Fibroblast of peridontal ligament (primary cell): ENCODE data around the gene KCTD12.
"Not testable (repeated sequence)": the region's sequence is repeated elsewhere in the genome, so short reads cannot be mapped to it uniquely, and the experiment has no call there.

Source experiments
- DNase-seq: peaks from one replicate; pipeline ENCODE4 v3.0.0-alpha.2; 2010; ENCODE audit errors: extremely low read depth

KCTD12 gene

DNA sequence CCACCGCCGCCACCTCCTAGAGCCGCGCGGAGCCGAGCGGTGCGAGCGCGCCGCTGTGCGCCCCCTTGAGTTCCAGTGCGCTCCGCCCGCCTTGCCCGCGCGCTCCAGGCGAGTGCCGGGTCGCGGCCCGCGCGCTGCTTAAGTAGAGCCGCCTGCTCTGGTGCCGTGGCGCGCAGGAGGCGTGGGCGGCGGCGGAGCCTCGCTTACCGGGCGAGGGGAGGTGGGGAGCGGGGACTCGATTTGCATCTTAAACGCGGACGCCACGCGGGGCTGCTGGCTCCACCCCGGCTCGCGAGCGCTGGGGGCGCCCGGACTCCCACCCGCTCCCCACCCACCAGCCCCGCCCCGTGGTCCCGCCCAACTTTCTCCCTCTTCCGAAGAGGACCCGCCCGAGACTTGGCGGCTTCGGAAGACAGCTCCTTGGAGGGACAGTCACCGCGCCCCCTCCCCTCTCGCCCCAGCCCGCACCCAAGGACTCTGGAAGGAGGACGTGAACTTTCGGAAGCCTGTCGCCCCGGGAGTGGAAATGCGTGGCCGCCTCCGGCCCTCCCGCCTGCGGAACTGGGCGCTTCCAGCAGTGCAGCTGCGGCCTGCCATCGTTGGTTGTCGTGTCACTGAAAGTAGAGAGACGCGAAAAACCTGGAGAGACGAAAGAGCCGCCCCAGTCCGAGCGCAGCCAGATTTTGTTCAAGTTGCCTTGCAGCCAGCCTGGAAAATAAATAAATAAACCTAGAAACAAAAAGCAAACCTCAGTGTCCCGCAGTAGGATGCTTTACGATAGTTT is at the start of gene KCTD12:
Gene KCTD12, minus strand, starts transcription at position 114 of the 784 bp plus-strand sequence. CDS start 257 bp downstream, outside the sequence.
- DNase-seq, result peak; percentile 84

DNA sequence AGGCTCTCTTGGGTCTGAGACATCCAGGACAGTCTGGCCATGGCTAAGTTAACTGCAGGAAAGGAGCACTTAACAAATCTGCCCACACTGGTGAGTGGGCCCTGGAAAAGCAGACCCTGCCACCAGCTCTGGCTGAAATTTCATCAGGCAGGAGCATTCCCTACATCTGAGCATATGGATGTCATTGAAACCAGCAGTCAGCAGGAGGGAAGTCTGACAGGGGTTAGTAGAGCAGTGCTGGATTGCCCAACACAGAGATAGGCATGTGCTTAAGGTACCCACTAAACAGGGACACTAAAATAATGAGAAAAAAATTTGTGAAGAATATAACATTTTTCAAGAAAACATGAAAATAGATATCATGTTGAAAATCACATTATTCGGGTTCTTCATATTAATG is 48.5 kb upstream of the KCTD12 start:
- DNase-seq, result peak; percentile 21

DNA sequence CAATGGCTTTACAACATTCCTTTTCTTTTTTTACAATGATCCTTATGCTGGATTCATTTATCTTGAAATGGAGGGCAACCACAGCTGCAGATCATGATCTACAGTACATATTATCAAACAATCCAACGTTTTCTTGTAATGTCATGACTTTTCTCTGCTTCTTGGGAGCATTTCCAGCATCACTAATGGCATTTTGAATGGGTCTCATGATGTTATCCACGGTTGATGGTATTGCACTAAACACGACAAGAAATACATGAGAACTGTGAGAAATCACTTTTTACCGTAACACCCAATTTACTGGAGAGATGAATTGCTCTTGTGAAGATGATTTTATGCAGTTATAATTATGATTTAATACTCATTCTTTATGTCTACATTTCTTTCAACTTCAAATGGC is 45.9 kb upstream of the KCTD12 start:
- DNase-seq, result no peak

DNA sequence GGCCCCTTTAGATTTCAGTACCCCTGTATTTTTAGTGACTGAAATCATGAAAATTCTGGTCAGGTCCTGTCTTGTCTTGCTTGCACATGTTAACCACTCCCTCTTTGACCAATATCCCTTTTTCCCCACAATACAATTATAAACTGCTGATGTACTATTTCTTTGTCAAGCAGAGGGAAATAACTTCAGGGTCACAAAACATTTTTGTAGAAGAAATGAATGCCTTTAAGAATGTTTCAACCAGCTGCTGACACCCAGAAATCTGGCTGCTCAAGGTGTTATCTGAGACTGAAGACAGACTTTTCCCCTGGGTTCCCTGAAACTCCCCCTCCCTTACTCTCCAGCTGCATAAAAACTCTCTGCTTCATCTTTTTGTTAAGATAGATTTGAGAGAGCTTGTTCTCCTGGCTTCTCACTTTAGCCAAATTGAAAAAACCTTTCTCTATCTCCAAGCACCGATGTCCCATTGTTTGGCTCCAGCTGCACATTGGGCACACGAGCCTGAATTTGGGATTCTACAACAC is 43.7 kb upstream of the KCTD12 start:
- no peak for DNase-seq

DNA sequence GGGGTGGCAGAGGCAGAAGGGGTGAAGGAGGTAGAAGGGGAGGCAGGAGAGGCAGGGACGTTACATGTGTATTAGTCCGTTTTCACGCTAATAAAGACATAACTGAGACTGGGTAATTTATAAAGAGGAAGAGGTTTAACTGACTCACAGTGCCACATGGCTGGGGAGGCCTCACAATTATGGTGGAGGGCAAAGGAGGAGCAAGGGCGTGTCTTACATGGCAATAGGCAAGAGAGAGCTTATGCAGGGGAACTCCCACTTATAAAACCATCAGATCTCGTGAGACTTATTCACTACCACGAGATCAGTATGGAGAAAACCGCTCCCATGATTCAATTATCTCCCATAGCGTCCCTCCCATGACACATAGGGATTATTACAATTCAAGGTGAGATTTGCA is 43.1 kb upstream of the KCTD12 start:
- no peak for DNase-seq

DNA sequence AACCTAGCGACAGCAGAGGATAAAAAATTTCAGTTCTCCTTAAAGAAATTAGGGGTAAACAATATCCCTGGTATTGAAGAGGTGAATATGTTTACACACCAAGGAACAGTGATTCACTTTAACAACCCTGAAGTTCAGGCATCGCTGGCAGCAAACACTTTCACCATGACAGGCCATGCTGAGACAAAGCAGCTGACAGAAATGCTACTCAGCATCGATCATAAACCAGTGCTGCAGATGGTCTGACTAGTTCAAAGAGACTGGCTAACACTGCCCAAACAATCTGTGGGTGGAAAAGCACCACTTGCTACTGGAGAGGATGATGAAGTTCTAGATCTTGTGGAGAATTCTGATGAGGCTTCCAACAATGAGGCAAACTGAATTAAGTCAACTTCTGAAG is 42.3 kb upstream of the KCTD12 start:
- no peak for DNase-seq

DNA sequence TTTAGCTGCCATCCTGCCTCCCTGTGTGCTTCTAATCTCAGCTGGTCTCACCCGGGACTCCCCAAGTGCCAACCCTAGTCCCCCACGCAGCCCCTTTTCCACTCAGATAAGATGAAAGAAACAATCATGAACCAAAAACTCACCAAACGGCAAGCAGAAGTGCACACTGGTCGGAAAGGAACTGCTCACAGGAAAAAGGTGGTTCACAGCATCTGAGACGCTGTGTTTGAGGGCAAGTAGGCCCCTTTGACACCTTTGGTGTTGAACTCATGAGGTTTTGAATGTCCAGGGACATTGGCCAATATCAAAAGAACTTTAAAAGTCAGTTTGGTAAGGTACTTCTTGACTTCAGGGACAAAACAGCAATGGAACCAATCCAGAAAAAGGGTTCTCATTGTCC is 41.8 kb upstream of the KCTD12 start:
- DNase-seq, result no peak

DNA sequence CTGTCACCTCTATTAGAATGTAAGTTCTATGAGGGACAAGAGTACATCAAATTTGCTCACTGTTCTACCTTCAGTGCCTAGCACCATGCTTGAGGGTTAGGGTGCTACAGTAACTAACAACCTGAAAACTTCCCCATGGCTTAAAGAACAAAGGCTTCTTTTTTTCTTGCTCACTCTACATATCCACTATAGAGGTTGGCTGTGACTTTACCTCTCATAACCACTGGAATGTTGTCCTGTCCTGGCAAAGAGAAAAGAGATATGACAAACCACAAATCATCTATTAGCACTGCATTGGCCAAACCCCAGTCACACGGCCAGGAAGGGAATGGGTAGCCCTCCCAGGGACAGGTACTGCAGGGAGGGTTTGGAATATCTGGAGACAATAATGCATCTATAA is 38.9 kb upstream of the KCTD12 start:
- DNase-seq, result no peak

DNA sequence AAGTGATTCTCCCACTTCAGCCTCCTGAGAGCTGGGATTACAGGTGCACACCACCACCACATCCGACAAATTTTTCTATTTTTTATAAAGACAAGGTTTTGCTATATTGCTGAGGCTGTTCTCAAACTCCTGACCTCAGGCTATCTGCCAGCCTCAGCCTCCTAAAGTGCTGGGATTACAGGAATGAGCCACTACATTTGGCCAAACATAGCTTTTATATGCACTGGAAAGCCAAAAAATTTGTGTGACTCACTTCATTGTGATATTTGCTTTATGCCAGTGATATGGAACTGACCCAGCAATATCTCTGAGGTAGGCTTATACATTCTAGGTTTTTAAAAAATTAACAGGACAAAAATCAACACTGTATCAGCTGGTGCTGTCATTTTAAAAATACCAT is 35.3 kb upstream of the KCTD12 start:
- peak; percentile 58 for DNase-seq

DNA sequence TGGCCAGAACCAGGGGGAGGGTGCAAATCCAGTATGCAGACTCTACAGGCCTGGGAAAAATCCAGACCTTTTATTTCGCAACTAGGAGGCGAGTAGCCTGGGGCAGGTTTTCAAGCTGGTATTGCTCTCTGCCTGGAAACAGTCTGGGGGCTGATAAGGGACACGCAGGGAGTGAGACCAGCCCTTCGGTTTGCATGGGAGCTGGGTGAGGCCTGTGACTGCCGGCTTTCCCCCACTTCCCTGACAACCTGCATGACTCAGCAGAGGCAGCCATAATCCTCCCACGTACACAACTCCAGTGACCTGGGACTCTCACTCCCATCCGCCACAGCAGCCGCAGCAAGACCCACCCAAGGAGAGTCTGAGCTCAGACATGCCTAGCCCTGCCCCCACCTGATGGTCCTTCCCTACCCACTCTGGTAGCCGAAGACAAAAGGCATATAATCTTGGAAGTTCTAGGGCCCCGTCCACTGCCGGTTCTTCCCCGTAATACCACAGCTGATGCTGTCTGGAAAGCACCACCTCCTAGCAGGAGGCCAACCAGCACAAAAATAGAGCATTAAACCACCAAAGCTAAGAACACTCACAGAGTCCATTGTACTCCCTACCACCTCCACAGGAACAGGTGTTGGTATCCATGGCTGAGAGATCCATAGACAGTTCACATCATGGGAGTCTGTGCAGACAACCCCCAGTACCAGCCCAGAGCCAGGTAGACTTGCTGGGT is 31.7 kb upstream of the KCTD12 start:
- DNase-seq, result peak; percentile 18

DNA sequence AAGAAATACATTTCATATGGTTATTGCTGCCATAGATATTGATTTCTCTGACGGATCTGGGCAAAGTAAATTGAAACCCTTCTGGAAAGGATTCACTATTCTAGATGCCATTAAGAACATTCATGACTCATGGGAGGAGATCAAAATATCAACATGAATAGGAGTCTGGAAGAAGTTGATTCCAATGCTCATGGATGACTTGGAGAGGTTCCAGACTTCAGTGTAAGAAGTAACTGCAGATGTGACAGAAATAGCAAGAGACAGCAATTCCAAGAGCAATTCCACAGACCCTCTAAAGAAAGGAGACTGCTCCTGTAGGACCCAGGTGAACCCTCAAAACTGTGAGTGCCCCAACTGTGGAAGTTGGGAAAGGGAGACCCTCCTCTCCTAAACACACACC is 30.9 kb upstream of the KCTD12 start:
- peak; percentile 59 for DNase-seq

DNA sequence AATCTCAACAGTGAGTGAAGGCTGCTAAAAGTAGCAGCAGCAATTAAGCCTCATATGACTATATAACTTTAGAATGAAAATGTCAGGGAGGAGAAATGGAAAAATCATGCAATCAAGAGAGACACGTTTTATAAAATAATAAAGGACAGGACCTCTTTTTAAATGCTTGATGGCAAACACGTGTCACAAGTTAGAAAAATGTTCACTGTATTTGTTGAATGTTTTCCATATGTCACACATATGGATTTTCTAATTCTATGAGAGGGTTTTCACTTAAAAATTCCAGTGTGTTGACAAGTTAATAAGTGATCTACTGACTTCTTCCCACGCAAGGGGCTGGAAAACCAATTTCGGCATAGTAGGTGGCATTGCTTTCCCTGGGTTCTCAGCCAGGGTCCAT is 27.7 kb upstream of the KCTD12 start:
- no peak for DNase-seq

DNA sequence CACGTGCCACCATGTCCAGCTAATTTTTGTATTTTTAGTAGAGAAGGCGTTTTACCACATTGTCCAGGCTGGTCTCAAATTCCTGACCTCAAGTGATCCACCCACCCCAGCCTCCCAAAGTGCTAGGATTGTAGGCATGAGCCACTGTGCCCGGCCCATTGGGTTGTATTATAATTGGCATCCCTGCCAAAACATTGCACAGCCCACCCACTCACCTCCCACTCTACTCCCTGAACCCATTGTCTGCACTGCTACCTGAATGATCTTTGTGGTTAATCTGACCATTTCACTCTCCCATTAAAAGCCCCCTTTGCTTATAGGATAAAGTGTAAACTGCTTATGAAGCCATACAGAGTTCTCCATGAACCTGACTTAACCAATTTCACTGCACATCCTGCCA is 26.3 kb upstream of the KCTD12 start:
- DNase-seq, result no peak

DNA sequence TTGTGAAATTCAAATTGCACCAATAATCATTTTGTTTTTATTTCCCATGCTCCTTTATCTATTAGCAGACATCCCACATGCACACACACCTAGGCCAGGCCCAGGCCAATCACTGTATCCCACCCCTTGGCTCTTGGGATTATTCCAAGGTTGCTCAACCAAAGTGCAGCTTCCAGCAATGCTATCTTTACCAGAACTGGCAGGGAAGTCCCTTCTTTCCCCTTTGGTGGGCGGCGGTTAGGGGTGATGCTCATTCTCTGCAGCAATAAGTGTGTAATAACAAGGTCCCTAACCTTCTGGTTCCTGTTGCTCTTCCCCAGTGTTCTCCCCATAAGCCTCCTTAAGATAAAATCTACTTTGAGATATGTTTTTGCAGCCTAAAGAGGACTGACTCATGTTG is 18.3 kb upstream of the KCTD12 start:
- DNase-seq, result no peak

DNA sequence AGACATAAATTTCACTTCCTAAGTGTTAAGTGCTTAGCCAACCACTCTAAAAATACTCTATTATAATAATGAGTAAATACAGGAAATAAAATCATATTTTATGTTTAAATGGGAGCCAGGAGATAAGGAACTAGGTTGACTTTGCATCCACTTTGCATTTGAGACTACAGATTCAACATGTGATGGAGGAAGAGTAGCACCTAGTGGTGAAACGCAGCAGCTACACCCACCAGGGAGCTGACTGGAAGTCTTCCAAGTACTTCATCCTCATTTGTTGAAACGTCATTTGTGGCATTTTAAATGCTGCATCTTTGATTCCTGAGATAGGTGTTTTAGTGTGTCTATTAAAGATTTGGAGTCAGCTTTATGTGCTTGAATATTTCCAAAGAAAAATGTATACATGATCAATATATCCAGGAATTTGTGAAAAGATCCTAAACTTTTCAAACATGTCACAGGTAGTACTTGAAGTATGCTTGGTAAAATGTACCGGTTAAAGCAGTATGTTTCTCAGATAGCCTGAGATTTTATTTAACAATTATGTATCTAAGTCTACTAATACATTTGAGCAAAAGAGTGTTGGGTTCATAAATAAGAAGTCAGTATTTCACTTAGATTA is 17.4 kb upstream of the KCTD12 start:
- DNase-seq, result peak; percentile 90

DNA sequence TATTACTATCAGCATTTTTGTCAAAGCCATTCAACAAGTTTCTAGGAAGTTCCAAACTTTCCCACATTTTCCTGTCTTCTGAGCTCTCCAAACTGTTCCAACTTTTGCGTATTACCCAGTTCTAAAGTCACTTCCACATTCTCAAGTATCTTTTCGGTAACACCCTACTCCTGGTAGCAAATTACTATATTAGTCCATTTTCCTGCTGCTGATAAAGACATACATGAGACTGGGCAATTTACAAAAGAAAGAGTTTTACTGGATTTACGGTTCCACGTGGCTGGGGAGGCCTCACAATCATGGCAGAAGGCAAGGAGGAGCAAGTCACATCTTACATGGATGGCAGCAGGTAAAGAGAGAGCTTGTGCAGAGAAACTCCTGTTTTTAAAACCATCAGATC is 12.9 kb upstream of the KCTD12 start:
- DNase-seq, result not testable (repeated sequence)

DNA sequence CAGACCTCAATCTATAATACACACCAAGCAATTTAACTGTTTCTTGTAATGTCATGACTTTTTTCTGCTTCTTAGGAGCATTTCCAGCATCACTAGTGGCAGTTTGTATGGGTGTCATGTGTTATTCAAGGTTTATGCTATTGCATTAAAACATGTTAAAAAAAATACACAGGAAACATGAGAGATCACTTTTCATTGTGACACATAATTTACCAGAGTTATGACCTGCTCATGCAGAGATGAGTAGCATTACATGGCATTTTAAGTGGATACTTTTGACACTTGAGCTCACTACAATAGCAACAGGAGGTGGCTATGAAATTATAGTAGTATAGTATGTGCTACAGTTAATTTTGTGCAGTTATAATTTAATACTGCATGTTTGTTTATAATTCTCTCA is 11.0 kb upstream of the KCTD12 start:
- DNase-seq, result not testable (repeated sequence)

DNA sequence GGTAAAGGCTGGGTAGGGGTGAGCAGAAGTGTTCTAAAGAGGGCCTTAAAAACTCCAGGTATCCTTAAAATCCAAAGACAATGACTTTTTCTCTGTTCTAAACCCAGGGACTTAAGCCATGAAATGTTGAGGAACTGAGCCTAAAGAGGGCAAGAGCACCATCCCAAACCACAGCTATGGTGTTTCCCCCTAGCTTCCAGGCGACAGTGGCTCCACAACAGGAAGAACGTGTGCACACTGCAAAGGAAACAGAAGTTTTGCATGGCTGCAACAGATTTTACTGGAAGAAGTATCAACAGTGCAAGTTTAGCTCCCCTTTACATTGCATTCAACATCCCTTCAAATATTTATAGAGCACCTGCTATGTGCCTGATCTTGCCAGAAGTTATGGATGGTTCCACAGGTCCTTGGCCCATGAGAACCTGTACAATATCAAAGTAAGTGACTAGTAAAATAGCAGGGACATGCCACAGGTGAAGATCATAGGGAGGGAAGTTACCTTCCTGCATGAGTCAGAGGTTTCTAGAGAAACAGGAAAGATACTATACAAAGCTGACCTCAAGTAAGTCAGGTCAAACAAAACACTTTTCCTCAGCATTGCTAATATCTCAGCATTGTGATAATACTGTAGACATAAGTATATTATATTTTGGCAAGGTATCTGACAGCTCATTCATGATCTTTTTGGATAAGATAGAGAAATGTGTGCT is 8.4 kb upstream of the KCTD12 start:
- DNase-seq, result no peak

DNA sequence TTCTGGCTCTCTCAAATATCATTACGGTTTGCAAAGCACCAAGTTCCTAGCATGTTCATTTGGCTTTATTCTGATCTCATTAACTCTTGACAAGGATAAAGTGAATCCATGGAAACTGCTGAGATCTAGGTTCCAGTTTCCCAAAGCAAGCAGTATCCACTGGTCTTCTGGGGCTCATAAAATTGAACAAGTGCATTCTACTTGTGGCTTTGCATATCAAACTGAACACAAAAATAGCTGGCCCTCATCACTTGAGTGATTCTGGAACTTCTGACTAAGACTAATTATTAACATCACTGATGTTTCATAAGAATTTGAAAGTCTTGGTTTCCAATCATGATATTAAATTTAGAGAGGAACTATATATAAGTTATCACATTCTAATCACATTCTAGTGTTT is 6.3 kb upstream of the KCTD12 start:
- DNase-seq, result no peak

DNA sequence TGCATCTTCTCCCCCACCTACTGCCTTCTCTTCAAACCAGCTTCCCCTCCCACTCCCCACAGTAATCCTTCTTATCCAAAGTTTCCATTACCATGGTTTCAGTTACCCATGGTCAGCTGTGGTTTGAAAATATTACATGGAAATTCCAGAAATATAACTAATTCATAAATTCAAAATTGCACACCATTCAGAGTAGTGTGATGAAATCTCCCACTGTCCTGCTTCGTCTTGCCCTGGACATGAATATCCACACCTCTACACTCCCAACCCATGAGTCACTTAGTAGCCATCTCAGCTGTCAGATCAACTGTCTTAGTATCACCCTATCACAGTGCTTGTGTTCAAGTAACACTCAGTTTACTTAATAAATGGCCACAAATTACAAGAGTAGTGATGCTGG is 3.8 kb upstream of the KCTD12 start:
- DNase-seq, result peak; percentile 31

DNA sequence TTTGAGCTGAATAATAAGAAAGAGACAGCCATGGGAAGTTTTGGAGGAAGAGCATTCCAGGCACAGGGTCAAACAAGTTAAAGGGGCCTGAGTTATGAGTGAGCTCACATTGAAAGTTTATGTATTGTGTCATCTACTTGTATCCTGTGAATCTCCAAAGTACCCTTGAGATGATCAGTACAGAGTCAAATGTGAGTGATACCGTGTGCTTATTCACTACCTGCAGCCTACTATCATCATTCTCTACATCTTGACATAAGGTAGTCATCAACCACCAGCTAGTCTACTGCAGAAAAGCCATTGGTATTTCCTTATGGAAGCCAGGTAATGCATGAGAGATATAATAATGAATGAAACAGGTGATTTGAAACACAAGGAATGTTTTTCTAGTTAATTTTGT is 3.0 kb upstream of the KCTD12 start:
- DNase-seq, result no peak

DNA sequence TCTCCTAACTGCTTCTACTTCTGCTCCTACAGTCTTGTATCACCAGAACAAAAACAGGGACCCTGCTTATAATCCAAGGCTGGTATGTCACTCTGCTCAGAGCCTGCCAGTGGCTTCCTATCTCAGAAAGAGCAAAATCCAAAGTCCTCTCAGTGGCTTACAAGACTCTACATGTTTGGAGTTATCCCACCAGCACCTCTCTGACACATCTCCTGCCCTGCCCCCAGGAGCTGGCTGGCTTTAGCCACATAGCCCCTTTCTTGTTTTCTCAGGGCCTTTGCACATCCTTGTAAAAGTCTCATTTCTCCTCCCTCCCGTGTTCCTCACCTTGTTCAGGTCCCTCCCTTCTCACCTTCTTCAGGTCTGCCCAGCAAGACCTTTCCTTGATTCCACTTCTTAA is 2.2 kb upstream of the KCTD12 start:
- DNase-seq, result no peak
